ENCODE data around the gene CRABP1.

CRABP1 gene

GRCh38 chr15:78340231-78341056 lies at the start of gene CRABP1:
TSS of gene CRABP1 (plus strand) at chr15:78340353. CDS start at chr15:78340429, 76 bp downstream.
- no peak for DNase-seq

- DNase-seq, result no peak
These were observed 49.1 kb upstream of the CRABP1 start for GRCh38 chr15:78291052-78291451.

GRCh38 chr15:78291698-78292097 lies 48.5 kb upstream of the CRABP1 start:
- DNase-seq, result no peak

DNA sequence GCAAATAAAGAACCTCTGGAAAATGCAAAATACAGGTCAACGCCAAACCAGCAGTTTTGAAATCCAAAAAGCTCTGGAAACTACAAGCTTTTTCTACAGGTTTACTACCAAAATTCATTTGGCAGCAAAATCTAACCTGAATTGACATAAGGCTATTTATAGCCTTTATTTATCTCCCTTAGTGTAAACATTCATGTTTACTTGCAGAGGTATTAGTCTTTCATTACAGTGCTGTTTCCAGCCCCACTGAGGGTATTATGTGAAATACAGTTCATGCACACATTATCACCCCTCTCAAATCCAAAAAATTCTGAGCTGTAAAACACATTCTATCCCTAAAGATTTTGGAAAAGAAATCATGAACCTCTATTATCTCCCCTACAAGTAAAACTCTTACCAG lies 47.9 kb upstream of the CRABP1 start:
- no peak for DNase-seq

- DNase-seq, result peak; percentile 92
These were observed 40.8 kb upstream of the CRABP1 start, which contains the start of gene SKIC8 for GRCh38 chr15:78299101-78299930. TSS of gene SKIC8 (minus strand) at chr15:78299609. CDS start at chr15:78295686, 3,923 bp downstream.

DNA sequence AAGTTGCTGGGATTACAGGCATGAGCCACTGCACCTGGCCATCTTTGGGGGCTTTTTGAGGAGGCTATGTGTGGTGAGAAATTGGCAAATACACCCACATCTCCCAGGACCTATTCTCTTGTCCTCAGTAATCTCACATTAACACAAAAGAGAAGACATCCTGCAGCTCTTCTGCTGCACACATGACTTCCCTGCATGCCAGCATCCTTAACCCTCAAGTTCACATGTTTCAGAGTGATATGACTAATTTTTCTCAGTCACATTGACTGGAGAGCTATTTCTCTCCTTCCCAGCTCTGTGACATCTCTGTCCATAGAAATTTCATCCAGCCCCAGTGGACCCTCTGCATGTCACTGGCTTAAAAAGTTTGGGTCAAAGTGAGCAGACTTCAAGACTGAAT lies 38.8 kb upstream of the CRABP1 start:
- DNase-seq, result no peak

- DNase-seq, result no peak
These were observed 38.3 kb upstream of the CRABP1 start for GRCh38 chr15:78301828-78302227.

GRCh38 chr15:78302579-78303312 lies 37.4 kb upstream of the CRABP1 start:
- no peak for DNase-seq

GRCh38 chr15:78304216-78305066 lies 35.7 kb upstream of the CRABP1 start:
- DNase-seq, result no peak

GRCh38 chr15:78306176-78306774 lies 33.9 kb upstream of the CRABP1 start:
- DNase-seq, result no peak

GRCh38 chr15:78307976-78308375 lies 32.2 kb upstream of the CRABP1 start:
- no peak for DNase-seq

DNA sequence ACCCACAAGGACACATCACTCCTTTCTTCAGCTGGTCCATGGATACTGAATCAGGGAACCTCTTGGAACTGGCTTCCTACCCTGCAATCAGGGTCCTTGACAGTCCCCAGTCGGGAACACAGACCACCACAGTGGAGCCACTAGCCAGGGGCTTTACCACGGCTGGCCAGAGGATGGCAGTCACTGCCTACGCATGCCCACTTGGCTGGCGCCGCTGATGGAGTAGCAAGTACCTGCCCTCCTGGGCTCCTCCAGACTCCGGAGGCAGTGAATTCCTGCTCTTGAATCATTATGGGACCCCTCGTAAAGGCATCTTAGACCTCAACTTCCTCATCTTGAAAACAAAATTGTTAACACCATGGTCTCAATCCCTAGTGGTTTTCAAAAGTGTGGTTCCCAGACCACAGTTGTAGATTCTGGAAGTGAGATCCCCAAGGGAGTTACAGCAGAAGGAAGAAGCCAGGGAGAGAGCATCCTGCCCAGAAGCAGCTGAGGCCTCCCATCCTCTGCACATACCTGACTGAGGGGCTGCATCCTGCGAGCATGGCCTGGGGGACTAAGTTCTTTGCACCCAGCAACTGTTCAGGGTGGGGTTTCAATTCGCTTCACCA lies 31.6 kb upstream of the CRABP1 start:
- peak; percentile 34 for DNase-seq

DNA sequence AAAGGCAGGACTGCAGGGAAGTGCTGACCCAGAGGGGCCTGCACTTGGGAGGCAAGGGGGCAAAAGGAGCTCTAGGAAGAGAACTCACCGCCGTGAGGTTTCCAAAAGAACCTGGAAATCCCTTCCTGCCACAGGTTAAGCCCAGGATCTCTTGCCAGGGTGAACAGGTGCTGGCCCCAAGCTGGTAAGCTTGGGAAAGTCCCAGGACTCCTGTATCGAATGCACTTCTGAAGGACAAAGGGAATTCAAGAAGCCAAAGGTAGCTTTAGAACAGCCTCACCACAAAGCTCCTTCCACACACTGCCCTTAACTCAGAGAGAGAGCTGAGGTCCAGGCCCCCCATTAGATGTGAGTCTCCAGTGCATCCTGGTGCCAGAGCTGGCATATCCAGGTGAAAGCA lies 28.9 kb upstream of the CRABP1 start:
- no peak for DNase-seq

DNA sequence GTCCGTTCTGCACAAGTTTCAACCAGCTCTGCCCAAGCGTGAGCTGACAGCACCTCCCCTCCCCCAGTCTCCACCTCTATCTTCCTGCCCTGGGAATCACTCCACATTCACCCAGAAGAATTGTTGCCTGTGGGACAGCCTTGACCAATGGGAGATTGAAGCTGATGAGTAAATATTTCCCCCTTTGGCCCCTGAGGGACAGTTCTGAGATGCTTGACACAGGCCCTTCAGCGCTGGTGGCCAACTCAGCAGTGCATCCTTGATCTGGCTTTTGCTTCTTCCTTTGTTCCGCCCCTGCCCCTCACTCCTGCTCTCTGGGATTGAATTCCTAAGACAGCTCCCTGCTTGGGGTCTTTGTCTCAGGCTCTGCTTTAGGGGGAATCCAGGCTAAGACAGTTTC lies 27.6 kb upstream of the CRABP1 start:
- DNase-seq, result no peak

GRCh38 chr15:78312957-78313356 lies 27.2 kb upstream of the CRABP1 start:
- no peak for DNase-seq

GRCh38 chr15:78313383-78313782 lies 26.8 kb upstream of the CRABP1 start:
- DNase-seq, result no peak

- DNase-seq, result no peak
These were observed 26.0 kb upstream of the CRABP1 start for GRCh38 chr15:78314181-78314581.

- no peak for DNase-seq
These were observed 24.4 kb upstream of the CRABP1 start for GRCh38 chr15:78315686-78316282.

- no peak for DNase-seq
These were observed 23.7 kb upstream of the CRABP1 start for GRCh38 chr15:78316283-78317083.

Data from CD4-positive, alpha-beta T cell treated with Interleukin-10 for 1 hour (primary cell).